ENCODE results near the gene HOXA6.

GRCh38 chr7:27161214-27161720 is 13.7 kb upstream of the HOXA6 start:
- TF ChIP-seq CTCF (IDR thresholded peaks at IDR 0.05) (peak in 1 of 6 experiments; percentile 22), POLR2A (IDR thresholded peaks at IDR 0.05) (no peak)

Measured in esophagus squamous epithelium (tissue), 4 donors.